Measurements from ENCODE around the gene ADISSP. TPM values are rescaled to one million over a fixed set of nuclear protein-coding genes. Genes with fewer than 3 reads are reported as not detected.

ADISSP gene
- total RNA-seq, 1 experiment from 2014 or later: 80.3 TPM

DNA sequence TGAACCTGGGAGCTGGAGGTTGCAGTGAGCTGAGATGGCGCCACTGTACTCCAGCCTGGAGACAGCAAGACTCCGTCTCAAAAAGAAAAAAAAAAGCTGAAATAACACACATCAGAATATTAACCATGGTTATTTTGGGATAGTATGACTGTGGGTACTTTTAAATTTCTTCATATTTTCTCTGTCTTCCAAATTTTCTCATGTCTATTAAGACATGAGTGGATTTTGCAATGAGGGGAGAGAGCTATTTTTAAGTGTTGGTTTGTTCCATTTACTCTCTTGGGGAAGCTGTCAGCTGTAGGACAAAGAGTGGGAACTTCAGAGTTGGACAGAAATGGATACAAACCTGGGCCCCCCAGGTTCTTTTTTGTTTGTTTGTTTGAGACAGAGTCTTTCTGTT lies 10.3 kb downstream of the ADISSP start:
- ChIA-PET CTCF (no interaction called here), POLR2A (ENCODE audit: low non-redundant PET) (no interaction called here)
- DNase-seq (ENCODE audit: low spot score): no peak
- no peak overlapping the region for H3K4me3 ChIP-seq (ENCODE audit: low read depth, low read length, poor library complexity, severe bottlenecking)
- intact Hi-C loops (cut with micrococcal nuclease; ENCODE audit: unreplicated experiment): no loop called here
- BruUV-seq (replicated peaks): no TSS peak
- no peaks in the 10 kb centered on the region for H3K4me1 ChIP-seq (ENCODE audit: insufficient read depth, low read length, poor library complexity, severe bottlenecking)
- H3K27ac ChIP-seq (ENCODE audit: low read depth, low read length, poor library complexity, severe bottlenecking): no peak overlapping the region
- peaks cover 9% of the 10 kb centered on the region for H3K36me3 ChIP-seq (ENCODE audit: insufficient read depth, low read length, poor library complexity, severe bottlenecking)
- no peaks in the 10 kb centered on the region for H3K9me3 ChIP-seq (ENCODE audit: low read depth, low read length, poor library complexity, severe bottlenecking)
- no peaks in the 10 kb centered on the region for H3K27me3 ChIP-seq (replicated peaks; ENCODE audit: insufficient read depth, low read depth, low read length, poor library complexity)
- TF ChIP-seq, protein P1, sequence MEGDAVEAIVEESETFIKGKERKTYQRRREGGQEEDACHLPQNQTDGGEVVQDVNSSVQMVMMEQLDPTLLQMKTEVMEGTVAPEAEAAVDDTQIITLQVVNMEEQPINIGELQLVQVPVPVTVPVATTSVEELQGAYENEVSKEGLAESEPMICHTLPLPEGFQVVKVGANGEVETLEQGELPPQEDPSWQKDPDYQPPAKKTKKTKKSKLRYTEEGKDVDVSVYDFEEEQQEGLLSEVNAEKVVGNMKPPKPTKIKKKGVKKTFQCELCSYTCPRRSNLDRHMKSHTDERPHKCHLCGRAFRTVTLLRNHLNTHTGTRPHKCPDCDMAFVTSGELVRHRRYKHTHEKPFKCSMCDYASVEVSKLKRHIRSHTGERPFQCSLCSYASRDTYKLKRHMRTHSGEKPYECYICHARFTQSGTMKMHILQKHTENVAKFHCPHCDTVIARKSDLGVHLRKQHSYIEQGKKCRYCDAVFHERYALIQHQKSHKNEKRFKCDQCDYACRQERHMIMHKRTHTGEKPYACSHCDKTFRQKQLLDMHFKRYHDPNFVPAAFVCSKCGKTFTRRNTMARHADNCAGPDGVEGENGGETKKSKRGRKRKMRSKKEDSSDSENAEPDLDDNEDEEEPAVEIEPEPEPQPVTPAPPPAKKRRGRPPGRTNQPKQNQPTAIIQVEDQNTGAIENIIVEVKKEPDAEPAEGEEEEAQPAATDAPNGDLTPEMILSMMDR (conservative IDR thresholded peaks at IDR 0.05; ENCODE audit: low read depth, low read length): no peak
- no peak for TF ChIP-seq EZH2 (IDR thresholded peaks at IDR 0.05; ENCODE audit: borderline replicate concordance, low read depth, low read length, poor library complexity, severe bottlenecking)

DNA sequence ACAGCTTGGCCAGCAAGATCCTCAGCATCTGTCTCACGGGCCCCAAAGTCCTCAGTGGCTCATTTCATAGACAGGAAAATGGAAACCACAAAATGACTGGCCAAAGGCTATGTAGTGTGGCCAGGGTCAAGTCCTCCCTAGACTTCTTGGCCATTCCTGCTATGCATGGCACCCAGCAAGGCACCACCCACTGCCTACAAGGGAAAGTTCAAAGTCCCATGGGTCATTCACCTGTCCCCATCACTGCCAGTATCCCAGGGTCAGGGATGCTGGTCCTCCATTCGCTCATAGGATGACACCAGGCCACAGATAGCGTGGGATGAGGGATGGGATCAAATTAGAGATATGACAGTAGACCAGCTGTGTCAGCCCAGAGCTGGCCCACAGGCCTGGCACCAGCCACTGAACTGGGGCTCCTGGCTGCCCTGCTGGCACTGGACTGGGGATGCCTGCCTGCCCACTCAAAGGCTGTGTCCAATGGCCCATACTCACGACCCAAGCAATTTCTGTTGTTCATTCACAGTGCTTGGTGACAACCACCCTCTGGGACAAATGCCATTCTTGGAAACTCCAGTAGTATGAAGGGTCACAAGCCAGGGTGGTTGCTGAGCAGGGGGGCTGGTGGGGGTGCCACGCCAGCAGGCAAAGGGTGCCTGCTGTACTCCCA lies 11.6 kb downstream of the ADISSP start:
- Histone ChIP-seq H3K4me3 (ENCODE audit: low read depth, low read length, poor library complexity, severe bottlenecking) (no peak overlapping the region), H3K9me3 (ENCODE audit: low read depth, low read length, poor library complexity, severe bottlenecking) (no peaks in the 10 kb centered on the region), H3K27me3 (replicated peaks; ENCODE audit: insufficient read depth, low read depth, low read length, poor library complexity) (no peaks in the 10 kb centered on the region), H3K4me1 (ENCODE audit: insufficient read depth, low read length, poor library complexity, severe bottlenecking) (no peaks in the 10 kb centered on the region), H3K27ac (ENCODE audit: low read depth, low read length, poor library complexity, severe bottlenecking) (no peak overlapping the region), H3K36me3 (ENCODE audit: insufficient read depth, low read length, poor library complexity, severe bottlenecking) (peaks cover 9% of the 10 kb centered on the region)
- ChIA-PET POLR2A (ENCODE audit: low non-redundant PET) (no interaction called here), CTCF (no interaction called here)
- intact Hi-C loops (cut with micrococcal nuclease; ENCODE audit: unreplicated experiment): no loop called here
- DNase-seq (ENCODE audit: low spot score): no peak
- no peak for TF ChIP-seq EZH2 (IDR thresholded peaks at IDR 0.05; ENCODE audit: borderline replicate concordance, low read depth, low read length, poor library complexity, severe bottlenecking)
- TF ChIP-seq, protein P1 (conservative IDR thresholded peaks at IDR 0.05; ENCODE audit: low read depth, low read length): no peak
- BruUV-seq (replicated peaks): no TSS peak

DNA sequence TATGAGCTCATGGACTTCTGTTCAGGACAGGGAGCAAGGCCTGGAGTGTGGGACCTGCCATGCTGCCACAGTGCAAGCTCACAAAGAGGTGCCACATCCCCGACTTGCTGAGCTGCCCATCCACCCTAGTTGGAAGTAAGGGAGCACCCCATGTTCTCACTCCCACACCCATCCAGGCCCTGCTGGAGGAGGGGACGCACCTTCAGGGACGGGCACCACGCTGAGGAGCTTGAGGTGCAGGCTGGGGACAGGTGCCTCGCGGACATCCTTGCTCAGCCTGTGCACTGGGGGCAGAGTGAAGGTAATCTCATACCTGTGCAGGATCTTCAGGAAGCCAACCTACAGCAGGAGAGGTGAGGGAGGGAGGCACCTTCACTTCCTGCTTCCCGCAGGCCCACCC lies 12.3 kb downstream of the ADISSP start:
- intact Hi-C loops (cut with micrococcal nuclease; ENCODE audit: unreplicated experiment): no loop called here
- H3K27ac ChIP-seq (ENCODE audit: low read depth, low read length, poor library complexity, severe bottlenecking): no peak overlapping the region
- CTCF ChIA-PET: no interaction called here
- TF ChIP-seq, protein P1 (conservative IDR thresholded peaks at IDR 0.05; ENCODE audit: low read depth, low read length): no peak
- no peak for TF ChIP-seq EZH2 (IDR thresholded peaks at IDR 0.05; ENCODE audit: borderline replicate concordance, low read depth, low read length, poor library complexity, severe bottlenecking)
- no peaks in the 10 kb centered on the region for H3K27me3 ChIP-seq (replicated peaks; ENCODE audit: insufficient read depth, low read depth, low read length, poor library complexity)
- peaks cover 9% of the 10 kb centered on the region for H3K36me3 ChIP-seq (ENCODE audit: insufficient read depth, low read length, poor library complexity, severe bottlenecking)
- no peaks in the 10 kb centered on the region for H3K9me3 ChIP-seq (ENCODE audit: low read depth, low read length, poor library complexity, severe bottlenecking)
- H3K4me3 ChIP-seq (ENCODE audit: low read depth, low read length, poor library complexity, severe bottlenecking): no peak overlapping the region
- BruUV-seq (replicated peaks): no TSS peak
- POLR2A ChIA-PET (ENCODE audit: low non-redundant PET): no interaction called here
- DNase-seq (ENCODE audit: low spot score): no peak
- no peaks in the 10 kb centered on the region for H3K4me1 ChIP-seq (ENCODE audit: insufficient read depth, low read length, poor library complexity, severe bottlenecking)
